ENCODE results near the gene RBCK1.
"Not testable (repeated sequence)": the region's sequence is repeated elsewhere in the genome, so short reads cannot be mapped to it uniquely, and the experiment has no call there.

RBCK1 gene

DNA sequence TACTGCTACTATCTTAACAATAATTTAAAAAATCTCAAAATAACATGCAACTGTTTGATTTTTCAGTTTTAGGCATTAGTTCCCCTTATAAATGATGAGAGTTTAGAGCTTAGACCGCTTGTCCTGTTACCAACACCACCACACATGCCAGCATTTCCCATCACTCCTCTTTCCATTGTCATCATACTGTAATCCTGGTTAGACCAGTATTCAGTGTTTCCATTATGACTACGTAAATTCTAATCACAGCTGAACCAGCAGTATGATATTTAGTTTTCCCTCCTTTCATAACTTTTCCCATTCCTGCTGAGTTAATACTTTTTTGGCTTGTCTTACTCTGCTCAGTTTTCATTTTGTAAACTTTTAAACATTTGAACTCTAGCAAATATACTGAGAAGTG is 66.5 kb downstream of the RBCK1 start:
- ATAC-seq: no peak
- TF ChIP-seq ESRRG (CRISPR knock-in tag; IDR thresholded peaks at IDR 0.05): no peak
- no peak for TF ChIP-seq BACH2 (CRISPR knock-in tag; IDR thresholded peaks at IDR 0.05; ENCODE audit: borderline replicate concordance)
- no peak for TF ChIP-seq RARB (CRISPR knock-in tag; IDR thresholded peaks at IDR 0.05)
- TF ChIP-seq ZNF70 (CRISPR knock-in tag; IDR thresholded peaks at IDR 0.05): no peak
- TF ChIP-seq, protein P1, sequence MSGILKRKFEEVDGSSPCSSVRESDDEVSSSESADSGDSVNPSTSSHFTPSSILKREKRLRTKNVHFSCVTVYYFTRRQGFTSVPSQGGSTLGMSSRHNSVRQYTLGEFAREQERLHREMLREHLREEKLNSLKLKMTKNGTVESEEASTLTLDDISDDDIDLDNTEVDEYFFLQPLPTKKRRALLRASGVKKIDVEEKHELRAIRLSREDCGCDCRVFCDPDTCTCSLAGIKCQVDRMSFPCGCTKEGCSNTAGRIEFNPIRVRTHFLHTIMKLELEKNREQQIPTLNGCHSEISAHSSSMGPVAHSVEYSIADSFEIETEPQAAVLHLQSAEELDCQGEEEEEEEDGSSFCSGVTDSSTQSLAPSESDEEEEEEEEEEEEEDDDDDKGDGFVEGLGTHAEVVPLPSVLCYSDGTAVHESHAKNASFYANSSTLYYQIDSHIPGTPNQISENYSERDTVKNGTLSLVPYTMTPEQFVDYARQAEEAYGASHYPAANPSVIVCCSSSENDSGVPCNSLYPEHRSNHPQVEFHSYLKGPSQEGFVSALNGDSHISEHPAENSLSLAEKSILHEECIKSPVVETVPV (CRISPR knock-in tag; IDR thresholded peaks at IDR 0.05): no peak
- TF ChIP-seq SNAI2 (CRISPR knock-in tag; IDR thresholded peaks at IDR 0.05): no peak

DNA sequence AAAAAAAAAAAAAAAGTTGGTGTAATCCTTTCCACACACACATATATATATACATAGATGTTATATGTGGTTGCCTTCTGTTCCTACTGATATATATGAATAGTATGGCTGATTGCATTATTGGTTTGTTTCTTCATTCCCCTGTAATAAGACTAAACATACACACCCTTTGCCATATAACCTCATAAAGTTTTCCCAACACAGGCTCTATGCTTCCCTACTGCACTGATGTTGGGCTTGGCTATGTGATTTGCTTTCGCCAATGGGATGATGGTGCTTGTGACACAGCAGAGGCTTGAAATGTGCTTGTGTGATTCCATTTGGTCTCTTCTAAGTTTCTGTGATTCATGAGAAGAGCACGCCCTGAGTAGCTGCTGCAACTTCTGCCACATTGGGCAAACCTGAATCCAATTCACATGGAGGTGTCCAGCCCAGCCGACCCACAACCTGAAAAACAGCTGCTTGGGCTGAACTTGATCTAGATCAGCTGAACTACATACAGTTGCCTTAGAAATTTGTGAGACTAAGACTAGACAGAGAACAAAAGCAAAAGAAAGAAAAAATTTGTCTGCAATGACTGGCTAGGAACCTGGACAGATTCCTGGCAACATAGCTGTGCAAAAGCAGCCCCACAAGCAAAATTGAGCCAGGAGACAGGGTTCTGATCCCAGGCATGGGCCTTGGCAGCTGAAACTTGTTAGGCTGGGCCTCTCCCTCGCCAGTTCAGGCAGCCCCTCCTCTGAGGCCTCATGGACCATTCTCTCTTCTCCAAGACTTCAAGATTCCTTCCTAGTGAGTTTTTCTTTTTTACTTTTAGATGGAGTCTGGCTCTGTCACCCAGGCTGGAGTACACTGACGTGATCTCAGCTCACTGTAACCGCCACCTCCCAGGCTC is 67.6 kb downstream of the RBCK1 start:
- ATAC-seq: no peak
- TF ChIP-seq, protein P2, sequence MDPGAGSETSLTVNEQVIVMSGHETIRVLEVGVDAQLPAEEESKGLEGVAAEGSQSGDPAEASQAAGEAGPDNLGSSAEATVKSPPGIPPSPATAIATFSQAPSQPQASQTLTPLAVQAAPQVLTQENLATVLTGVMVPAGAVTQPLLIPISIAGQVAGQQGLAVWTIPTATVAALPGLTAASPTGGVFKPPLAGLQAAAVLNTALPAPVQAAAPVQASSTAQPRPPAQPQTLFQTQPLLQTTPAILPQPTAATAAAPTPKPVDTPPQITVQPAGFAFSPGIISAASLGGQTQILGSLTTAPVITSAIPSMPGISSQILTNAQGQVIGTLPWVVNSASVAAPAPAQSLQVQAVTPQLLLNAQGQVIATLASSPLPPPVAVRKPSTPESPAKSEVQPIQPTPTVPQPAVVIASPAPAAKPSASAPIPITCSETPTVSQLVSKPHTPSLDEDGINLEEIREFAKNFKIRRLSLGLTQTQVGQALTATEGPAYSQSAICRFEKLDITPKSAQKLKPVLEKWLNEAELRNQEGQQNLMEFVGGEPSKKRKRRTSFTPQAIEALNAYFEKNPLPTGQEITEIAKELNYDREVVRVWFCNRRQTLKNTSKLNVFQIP (CRISPR knock-in tag; IDR thresholded peaks at IDR 0.05; ENCODE audit: borderline replicate concordance, low read depth): no peak
- no peak for TF ChIP-seq GLIS3 (CRISPR knock-in tag; IDR thresholded peaks at IDR 0.05)
- TF ChIP-seq ESRRG (CRISPR knock-in tag; IDR thresholded peaks at IDR 0.05): no peak
- no peak for TF ChIP-seq ZFP30 (CRISPR knock-in tag; IDR thresholded peaks at IDR 0.05)
- no peak for TF ChIP-seq RARB (CRISPR knock-in tag; IDR thresholded peaks at IDR 0.05)
- TF ChIP-seq ZNF565 (CRISPR knock-in tag; conservative IDR thresholded peaks at IDR 0.05; ENCODE audit: low read depth): no peak
- no peak for TF ChIP-seq ISL1 (CRISPR knock-in tag; IDR thresholded peaks at IDR 0.05)
- TF ChIP-seq ZNF8 (CRISPR knock-in tag; IDR thresholded peaks at IDR 0.05): no peak
- TF ChIP-seq ZFP3 (CRISPR knock-in tag; IDR thresholded peaks at IDR 0.05): no peak
- no peak for TF ChIP-seq SNAI2 (CRISPR knock-in tag; IDR thresholded peaks at IDR 0.05)
- no peak for TF ChIP-seq BACH2 (CRISPR knock-in tag; IDR thresholded peaks at IDR 0.05; ENCODE audit: borderline replicate concordance)
- TF ChIP-seq ZC3H10 (CRISPR knock-in tag; IDR thresholded peaks at IDR 0.05): no peak
- TF ChIP-seq TOX (CRISPR knock-in tag; IDR thresholded peaks at IDR 0.05; ENCODE audit: borderline replicate concordance): no peak
- TF ChIP-seq, protein P1 (CRISPR knock-in tag; IDR thresholded peaks at IDR 0.05): no peak

DNA sequence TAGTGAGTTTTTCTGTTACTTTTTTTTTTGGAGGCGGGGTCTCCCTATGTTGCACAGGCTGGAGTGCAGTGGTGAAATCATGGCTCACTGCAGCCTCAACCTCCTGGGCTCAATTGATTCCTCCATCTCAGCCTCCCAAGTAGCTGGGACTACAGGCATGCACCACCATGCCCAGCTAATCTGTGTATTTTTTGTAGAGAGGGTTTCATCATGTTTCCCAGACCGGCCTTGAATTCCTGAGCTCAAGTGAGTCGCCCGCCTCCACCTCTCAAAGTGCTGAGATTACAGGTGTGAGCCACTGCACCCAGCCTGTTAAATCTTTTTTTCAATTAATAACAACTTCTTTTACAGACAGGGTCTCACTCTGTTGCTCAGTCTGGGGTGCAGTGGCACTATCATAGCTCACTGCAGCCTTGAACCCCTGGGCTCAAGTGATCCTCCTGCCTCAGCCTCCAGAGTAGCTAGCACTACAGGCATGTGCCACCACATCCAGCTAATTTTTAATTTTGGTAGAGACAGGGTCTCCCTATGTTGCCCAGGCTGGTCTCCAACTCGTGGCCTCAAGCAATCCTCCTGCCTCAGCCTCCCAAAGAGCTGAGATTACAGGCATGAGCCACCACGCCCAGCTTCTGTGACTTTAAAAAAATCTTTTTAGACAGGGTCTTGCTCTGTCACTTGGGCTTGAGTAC is 68.6 kb downstream of the RBCK1 start:
- not testable (repeated sequence) for ATAC-seq

DNA sequence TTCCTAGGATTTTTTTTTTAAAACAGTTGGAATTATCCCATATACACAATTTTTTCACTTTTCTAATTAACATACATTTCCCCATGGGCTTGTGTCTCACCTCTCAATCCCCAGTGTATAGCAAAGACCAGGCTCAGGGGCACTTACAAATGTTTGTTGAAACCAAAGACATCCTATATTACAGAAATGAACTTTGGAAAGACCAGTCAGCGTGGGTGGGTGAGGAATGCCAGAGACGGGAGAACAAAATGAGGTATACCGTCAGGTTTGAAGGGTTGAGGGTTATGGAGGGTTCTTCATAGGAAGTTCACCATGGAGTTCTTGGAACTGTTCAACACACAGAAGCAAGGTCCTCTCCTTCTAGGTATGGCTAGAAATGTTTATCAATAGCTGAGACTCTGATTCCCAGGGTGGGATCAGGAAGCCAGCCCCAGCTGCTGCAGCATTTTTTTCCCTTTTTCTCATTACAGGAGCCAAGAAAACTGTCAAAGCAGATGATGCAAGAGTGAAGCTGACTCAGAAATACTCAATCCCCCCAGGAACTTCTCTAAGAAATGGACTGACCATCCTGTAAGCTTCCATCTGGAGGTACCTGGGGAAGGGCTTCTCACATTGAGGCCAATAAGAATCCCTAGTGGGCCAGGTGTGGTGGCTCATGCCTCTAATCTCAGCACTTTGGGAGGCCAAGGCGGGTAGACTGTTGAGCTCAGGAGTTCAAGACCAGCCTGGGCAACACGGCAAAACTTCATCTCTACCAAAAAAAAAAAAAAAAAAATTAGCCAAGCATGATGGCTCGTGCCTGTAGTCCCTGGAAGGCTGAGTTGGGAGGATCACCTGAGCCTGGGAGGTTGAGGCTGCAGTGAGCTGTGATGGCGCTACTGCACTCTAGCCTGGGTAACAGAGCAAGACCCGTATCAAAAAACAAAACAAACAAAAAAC is 70.2 kb downstream of the RBCK1 start:
- no peak for ATAC-seq
- TF ChIP-seq PPARA (CRISPR knock-in tag; IDR thresholded peaks at IDR 0.05; ENCODE audit: borderline replicate concordance) (no peak), ARNTL (CRISPR knock-in tag; IDR thresholded peaks at IDR 0.05; ENCODE audit: borderline replicate concordance, low read depth) (no peak), CSDC2 (CRISPR knock-in tag; IDR thresholded peaks at IDR 0.05) (no peak), GLIS3 (CRISPR knock-in tag; IDR thresholded peaks at IDR 0.05) (no peak), ZNF565 (CRISPR knock-in tag; conservative IDR thresholded peaks at IDR 0.05; ENCODE audit: low read depth) (no peak), BACH2 (CRISPR knock-in tag; IDR thresholded peaks at IDR 0.05; ENCODE audit: borderline replicate concordance) (no peak), ZC3H10 (CRISPR knock-in tag; IDR thresholded peaks at IDR 0.05) (no peak)
- TF ChIP-seq, protein P1 (CRISPR knock-in tag; IDR thresholded peaks at IDR 0.05): no peak

Measured in SK-N-SH treated with all-trans-retinoic acid at 6 μM for 48 hours (cell line).